Mesendoderm (in vitro differentiated cells): ENCODE results near the gene HINFP.
A peak's percentile ranks its signal among the peaks of the same experiment; 100 is the strongest.

Source experiments
- DNase-seq: peaks from one replicate; pipeline ENCODE4 v3.0.0; 2013
- H2AK5ac ChIP-seq: 2 replicates; pipeline ENCODE4 v1.6.1; 2013; ENCODE audit warnings: low read length, inconsistent platforms
- H2BK120ac ChIP-seq: 2 replicates; pipeline ENCODE4 v1.6.1; 2013; ENCODE audit warnings: low read depth, mild to moderate bottlenecking, low read length, moderate library complexity, mixed read lengths
- H2BK15ac ChIP-seq: replicated peaks from 2 replicates; pipeline ENCODE4 v1.6.1; 2013; ENCODE audit warnings: low read depth, mild to moderate bottlenecking, moderate library complexity
- H2BK5ac ChIP-seq: 2 replicates; pipeline ENCODE4 v1.6.1; 2013; ENCODE audit warnings: low read length, inconsistent platforms
- H3K18ac ChIP-seq: 2 replicates; pipeline ENCODE4 v1.6.1; 2013; ENCODE audit warnings: mild to moderate bottlenecking, low read length, mixed read lengths
- H3K23ac ChIP-seq: one replicate; pipeline ENCODE4 v1.6.1; 2013; ENCODE audit warnings: low read length
- H3K27ac ChIP-seq: 2 replicates; pipeline ENCODE4 v1.5.1; 2013; ENCODE audit warnings: low read depth, mild to moderate bottlenecking, inconsistent platforms, low read length, moderate library complexity
- H3K27me3 ChIP-seq: 2 replicates; pipeline ENCODE4 v1.6.1; 2013; ENCODE audit warnings: low read length, control low read depth, mild to moderate bottlenecking, inconsistent platforms; ENCODE audit not compliant: insufficient read depth, poor library complexity
- H3K36me3 ChIP-seq: 2 replicates; pipeline ENCODE4 v1.6.1; 2013; ENCODE audit warnings: low read length, inconsistent platforms; ENCODE audit not compliant: control insufficient read depth, insufficient read depth
- H3K4ac ChIP-seq: one replicate; pipeline ENCODE4 v1.6.1; 2013; ENCODE audit warnings: low read depth, mild to moderate bottlenecking, low read length, moderate library complexity
- H3K4me1 ChIP-seq: 2 replicates; pipeline ENCODE4 v1.6.1; 2013; ENCODE audit warnings: low read depth, low read length, inconsistent platforms; ENCODE audit not compliant: control insufficient read depth
- H3K4me2 ChIP-seq: 2 replicates; pipeline ENCODE4 v1.6.1; 2013; ENCODE audit warnings: low read length
- H3K4me3 ChIP-seq: 2 replicates; pipeline ENCODE4 v1.5.1; 2013; ENCODE audit warnings: mild to moderate bottlenecking, low read length
- H3K56ac ChIP-seq: one replicate; pipeline ENCODE4 v1.6.1; 2013; ENCODE audit warnings: low read length
- H3K79me1 ChIP-seq: 2 replicates; pipeline ENCODE4 v1.6.1; 2013; ENCODE audit warnings: low read length, inconsistent platforms
- H3K79me2 ChIP-seq: 2 replicates; pipeline ENCODE4 v1.6.1; 2013; ENCODE audit warnings: mild to moderate bottlenecking, low read length; ENCODE audit not compliant: control insufficient read depth, insufficient read depth
- H3K9ac ChIP-seq: 2 replicates; pipeline ENCODE4 v1.6.1; 2013; ENCODE audit warnings: low read length, inconsistent platforms
- H4K5ac ChIP-seq: one replicate; pipeline ENCODE4 v1.6.1; 2013; ENCODE audit warnings: low read length
- H4K8ac ChIP-seq: one replicate; pipeline ENCODE4 v1.6.1; 2013; ENCODE audit warnings: low read depth, mild to moderate bottlenecking, control low read depth, low read length, moderate library complexity
- WGBS: extraction: QIAGEN DNeasy Blood & Tissue Kit; methylation state at CpG from one replicate; pipeline ENCODE4 v1.1.7; 2013; ENCODE audit warnings: low lambda C conversion rate, missing lambda C conversion rate; ENCODE audit not compliant: insufficient coverage; ENCODE audit errors: extremely low coverage; 5-methylcytosine and 5-hydroxymethylcytosine counted together

HINFP gene

DNA sequence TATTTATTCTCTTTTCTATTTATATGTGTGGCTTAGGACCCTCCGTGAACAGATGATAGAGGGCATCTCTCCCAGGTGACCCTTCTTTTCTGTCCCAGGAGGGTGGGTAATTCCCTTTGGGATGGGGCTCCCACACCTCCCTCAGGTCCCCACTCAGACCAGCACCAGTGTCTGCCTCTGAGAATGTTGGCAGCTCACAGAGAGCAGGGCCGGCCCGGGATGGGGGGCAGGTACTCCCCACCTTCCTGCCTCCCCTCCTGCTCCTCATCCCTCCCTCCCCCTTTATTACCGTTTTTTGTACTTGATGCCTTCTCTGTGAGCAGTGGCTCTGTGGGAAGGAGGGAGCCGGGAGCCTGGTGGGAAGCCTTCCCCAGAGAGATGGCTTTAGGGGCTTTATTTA lies 4.8 kb upstream of the HINFP start:
- Histone ChIP-seq H3K23ac (no peak overlapping the region), H3K79me1 (peaks cover 1% of the 10 kb centered on the region), H2BK120ac (no peak overlapping the region), H4K5ac (no peak overlapping the region), H3K18ac (no peak overlapping the region), H2AK5ac (no peak overlapping the region), H2BK5ac (no peak overlapping the region), H3K4me2 (no peak overlapping the region), H3K27ac (no peak overlapping the region), H3K4ac (no peak overlapping the region), H3K4me3 (no peak overlapping the region), H3K4me1 (peaks cover 2% of the 10 kb centered on the region), H3K27me3 (no peaks in the 10 kb centered on the region), H4K8ac (no peak overlapping the region), H3K36me3 (no peaks in the 10 kb centered on the region), H3K9ac (no peak overlapping the region), H3K56ac (no peak overlapping the region), H3K79me2 (peaks cover 1% of the 10 kb centered on the region), H2BK15ac (no peak overlapping the region)
- no peak for DNase-seq
- no CpG with 5 or more reads among the region's 5 CpGs for WGBS

DNA sequence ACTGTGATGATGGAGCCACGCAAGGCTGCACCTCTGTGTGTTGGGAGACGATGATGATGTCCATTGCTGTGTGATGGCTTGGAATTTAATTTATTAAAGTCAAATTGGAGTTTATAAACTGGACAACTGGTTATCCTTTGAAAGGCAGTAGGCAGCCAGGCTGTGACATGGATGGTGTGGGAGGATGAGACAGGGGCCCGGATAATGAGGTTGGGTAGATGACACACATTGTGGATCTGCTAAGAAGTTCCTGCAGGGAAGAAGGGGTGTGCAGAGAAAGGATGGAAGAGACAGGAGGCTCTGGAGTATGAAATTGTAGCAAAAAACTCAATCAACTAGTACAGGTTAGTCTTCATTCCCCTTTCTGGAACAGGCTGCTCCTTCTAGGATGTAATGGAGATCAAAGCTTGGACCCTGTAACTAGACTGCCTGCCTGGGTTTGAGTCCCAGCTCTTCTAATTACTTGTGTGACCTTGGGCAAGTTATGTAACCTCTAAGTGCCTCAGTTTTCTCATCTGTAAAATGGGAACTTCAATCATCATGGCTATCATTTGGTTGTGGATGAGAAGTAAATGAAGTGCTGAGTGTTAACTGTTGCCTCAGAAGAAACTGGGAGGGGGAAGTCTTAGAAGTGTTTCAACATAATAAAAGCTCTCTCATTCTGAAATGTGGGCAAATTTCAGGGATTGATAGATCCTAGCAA lies 4.2 kb upstream of the HINFP start:
- Histone ChIP-seq H2AK5ac (no peak overlapping the region), H3K27ac (no peak overlapping the region), H2BK5ac (no peak overlapping the region), H3K23ac (no peak overlapping the region), H3K36me3 (no peaks in the 10 kb centered on the region), H4K8ac (no peak overlapping the region), H3K4me3 (no peak overlapping the region), H3K9ac (no peak overlapping the region), H3K27me3 (no peaks in the 10 kb centered on the region), H2BK15ac (no peak overlapping the region), H3K79me1 (peaks cover 6% of the 10 kb centered on the region), H3K4ac (no peak overlapping the region), H3K79me2 (peaks cover 7% of the 10 kb centered on the region), H3K4me2 (no peak overlapping the region), H3K4me1 (peaks cover 2% of the 10 kb centered on the region), H3K18ac (no peak overlapping the region), H2BK120ac (no peak overlapping the region), H4K5ac (no peak overlapping the region), H3K56ac (no peak overlapping the region)
- DNase-seq, result no peak
- no CpG with 5 or more reads among the region's 3 CpGs for WGBS

- no peak overlapping the region for H3K4me2 ChIP-seq
- no peak overlapping the region for H3K23ac ChIP-seq
- H2BK5ac ChIP-seq, result no peak overlapping the region
- no peak overlapping the region for H3K9ac ChIP-seq
- no peak overlapping the region for H3K27ac ChIP-seq
- no peak overlapping the region for H2BK120ac ChIP-seq
- H2BK15ac ChIP-seq, result no peak overlapping the region
- DNase-seq, result no peak
- no peaks in the 10 kb centered on the region for H3K36me3 ChIP-seq
- H3K56ac ChIP-seq, result no peak overlapping the region
- H3K4ac ChIP-seq, result no peak overlapping the region
- no peak overlapping the region for H3K18ac ChIP-seq
- no peaks in the 10 kb centered on the region for H3K27me3 ChIP-seq
- peaks cover 12% of the 10 kb centered on the region for H3K79me1 ChIP-seq
- H3K4me3 ChIP-seq, result no peak overlapping the region
- no peak overlapping the region for H4K5ac ChIP-seq
- H2AK5ac ChIP-seq, result no peak overlapping the region
- H3K79me2 ChIP-seq, result peaks cover 14% of the 10 kb centered on the region
- H3K4me1 ChIP-seq, result peaks cover 7% of the 10 kb centered on the region
- no peak overlapping the region for H4K8ac ChIP-seq
- no CpG with 5 or more reads among the region's 5 CpGs for WGBS
These were observed 3.2 kb upstream of the HINFP start for GRCh38 chr11:119118227-119118626.

DNA sequence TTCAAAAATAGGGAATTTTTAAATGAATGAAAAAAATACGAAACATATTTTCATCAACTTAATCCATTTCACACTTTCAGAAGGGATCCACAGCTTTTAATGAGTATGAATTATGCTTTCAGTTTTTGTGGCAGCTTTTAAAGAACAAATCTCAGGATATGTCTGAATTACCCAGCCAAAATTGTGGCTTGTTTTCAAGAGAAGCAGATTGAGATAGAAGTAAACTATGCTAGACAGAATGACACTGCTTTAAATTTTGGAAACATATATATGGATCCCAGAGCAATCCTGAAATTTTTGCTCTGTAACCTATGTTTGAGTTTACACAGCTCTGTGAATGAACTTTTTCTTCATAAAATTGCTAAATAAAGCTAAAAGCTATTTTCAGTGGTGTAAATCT lies 2.4 kb upstream of the HINFP start:
- Histone ChIP-seq H3K23ac (no peak overlapping the region), H2BK120ac (no peak overlapping the region), H3K9ac (no peak overlapping the region), H2BK15ac (no peak overlapping the region), H3K56ac (no peak overlapping the region), H3K18ac (no peak overlapping the region), H4K8ac (no peak overlapping the region), H4K5ac (no peak overlapping the region), H3K36me3 (no peaks in the 10 kb centered on the region), H3K4me3 (no peak overlapping the region), H3K4ac (no peak overlapping the region), H3K79me2 (peaks cover 14% of the 10 kb centered on the region), H2AK5ac (no peak overlapping the region), H3K4me1 (peaks cover 7% of the 10 kb centered on the region), H3K27ac (no peak overlapping the region), H3K4me2 (no peak overlapping the region), H2BK5ac (no peak overlapping the region), H3K27me3 (no peaks in the 10 kb centered on the region), H3K79me1 (peaks cover 12% of the 10 kb centered on the region)
- DNase-seq, result no peak
- WGBS, result no CpG with 5 or more reads among the region's 1 CpG

- Histone ChIP-seq H3K79me2 (peaks cover 14% of the 10 kb centered on the region), H3K4me1 (peaks cover 7% of the 10 kb centered on the region), H3K56ac (peak overlapping the region; percentile 88), H3K4ac (no peak overlapping the region), H4K8ac (no peak overlapping the region), H2BK120ac (no peak overlapping the region), H3K23ac (no peak overlapping the region), H3K27ac (no peak overlapping the region), H3K18ac (peak overlapping the region; percentile 4), H4K5ac (peak overlapping the region; percentile 47), H3K4me3 (no peak overlapping the region), H3K9ac (peak overlapping the region; percentile 60), H3K27me3 (no peaks in the 10 kb centered on the region), H3K4me2 (peak overlapping the region; percentile 29), H2AK5ac (peak overlapping the region; percentile 9), H2BK15ac (no peak overlapping the region), H2BK5ac (no peak overlapping the region), H3K79me1 (peaks cover 14% of the 10 kb centered on the region), H3K36me3 (peaks cover 3% of the 10 kb centered on the region)
- WGBS, result no CpG with 5 or more reads among the region's 5 CpGs
- no peak for DNase-seq
These were observed 757 bp upstream of the HINFP start for GRCh38 chr11:119120639-119121007.

GRCh38 chr11:119121811-119122124 lies 388 bp downstream of the HINFP start:
- no peak overlapping the region for H2BK120ac ChIP-seq
- peaks cover 3% of the 10 kb centered on the region for H3K36me3 ChIP-seq
- H3K23ac ChIP-seq, result peak overlapping the region; percentile 83
- H3K9ac ChIP-seq, result peak overlapping the region; percentile 97
- no peaks in the 10 kb centered on the region for H3K27me3 ChIP-seq
- H2AK5ac ChIP-seq, result no peak overlapping the region
- no peak overlapping the region for H4K5ac ChIP-seq
- H3K4me3 ChIP-seq, result peak overlapping the region; percentile 97
- H3K18ac ChIP-seq, result no peak overlapping the region
- peak overlapping the region; percentile 9 for H3K27ac ChIP-seq
- peaks cover 14% of the 10 kb centered on the region for H3K79me1 ChIP-seq
- no peak overlapping the region for H2BK15ac ChIP-seq
- DNase-seq, result no peak
- peaks cover 14% of the 10 kb centered on the region for H3K79me2 ChIP-seq
- no CpG with 5 or more reads among the region's 20 CpGs for WGBS
- peaks cover 7% of the 10 kb centered on the region for H3K4me1 ChIP-seq
- no peak overlapping the region for H2BK5ac ChIP-seq
- no peak overlapping the region for H4K8ac ChIP-seq
- H3K4me2 ChIP-seq, result peak overlapping the region; percentile 80
- H3K56ac ChIP-seq, result peak overlapping the region; percentile 98
- no peak overlapping the region for H3K4ac ChIP-seq
